Stimulated activated CD8-positive, alpha-beta memory T cell treated with anti-CD3 and anti-CD28 coated beads, Interleukin-12 subunit alpha, Interleukin-12 subunit beta, amount 100 ng/mL, for 4 hours (primary cell): ENCODE measurements around the gene EGFR.
"Not testable (repeated sequence)": the region's sequence is repeated elsewhere in the genome, so short reads cannot be mapped to it uniquely, and the experiment has no call there.

Experiments used
- DNase-seq: peaks from one replicate; pipeline ENCODE4 v3.0.0-alpha.2; 2020; ENCODE audit warnings: low read depth

Gene EGFR

DNA sequence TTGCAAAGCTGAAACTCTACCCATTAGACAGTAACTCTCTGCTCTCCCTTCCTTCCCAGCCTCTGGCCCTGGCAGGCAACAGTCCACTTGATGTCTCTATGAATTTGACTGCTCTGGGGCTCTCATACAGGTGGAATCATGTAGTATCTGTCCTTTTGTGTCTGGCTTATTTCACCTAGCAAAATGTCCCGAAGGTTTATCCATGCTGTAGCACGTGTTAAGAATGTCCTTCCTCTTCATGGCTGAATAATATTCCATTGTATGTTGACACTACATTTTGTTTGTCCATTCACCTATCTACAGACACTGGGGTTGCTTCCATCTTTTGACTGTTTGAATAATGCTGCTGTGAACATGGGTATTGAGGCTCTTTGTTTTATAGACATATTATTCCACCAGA lies 128.9 kb downstream of the EGFR start:
- no peak for DNase-seq

DNA sequence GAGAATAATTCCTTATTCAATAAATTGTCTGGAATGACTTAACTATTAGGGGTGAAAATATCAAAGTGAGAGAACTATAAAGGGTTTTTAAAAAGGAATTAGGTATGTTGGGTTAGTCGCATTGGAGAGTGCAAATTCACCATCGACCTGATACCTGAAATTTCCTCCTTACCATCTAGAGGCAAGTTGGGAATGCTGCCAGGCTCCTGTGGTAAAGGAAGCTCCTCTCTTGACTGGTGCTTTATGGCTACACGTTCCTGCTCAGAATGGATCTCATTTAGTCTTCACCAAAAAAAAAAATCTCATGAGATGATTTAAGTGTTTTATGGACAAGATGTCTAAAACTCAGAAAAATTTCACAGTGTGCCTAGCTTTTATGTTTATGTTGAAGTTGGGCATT lies 129.8 kb downstream of the EGFR start:
- no peak for DNase-seq

DNA sequence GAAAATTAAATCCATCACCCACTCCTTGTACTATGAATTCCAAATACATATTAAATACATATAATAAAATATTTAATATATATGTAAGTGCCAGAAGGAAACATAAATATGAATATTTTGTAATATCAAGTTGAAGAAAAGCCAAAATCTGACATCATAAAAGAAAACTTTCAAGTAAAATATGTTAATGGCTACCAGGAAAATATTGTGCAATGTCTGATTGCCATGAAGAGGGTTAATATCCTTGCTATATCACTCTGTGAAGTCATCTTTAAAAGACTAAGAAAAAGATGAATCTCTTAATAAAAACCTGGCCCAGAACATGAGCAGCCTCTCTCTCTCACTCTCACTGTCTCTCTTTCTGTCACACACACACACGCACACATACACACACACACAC lies 130.2 kb downstream of the EGFR start:
- no peak for DNase-seq

DNA sequence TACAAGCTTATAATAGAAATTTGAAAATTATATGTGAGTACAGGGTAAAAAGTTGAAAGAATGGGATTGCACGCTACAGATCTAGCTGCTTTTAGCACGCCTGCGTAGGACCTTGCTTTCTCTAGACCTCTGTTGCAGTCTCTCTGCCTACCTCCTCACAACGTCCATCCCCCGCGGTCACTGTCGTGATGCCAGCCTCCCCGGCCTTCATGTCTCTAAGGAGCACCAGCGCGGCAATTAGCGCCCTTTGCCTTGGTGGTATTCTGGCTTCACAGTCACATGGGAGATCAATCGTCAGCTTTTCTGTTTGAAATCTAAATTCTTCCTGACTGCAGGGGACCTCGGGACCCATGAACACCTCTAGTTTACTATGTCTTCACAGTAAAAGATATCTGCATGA lies 131.3 kb downstream of the EGFR start:
- DNase-seq = no peak

DNA sequence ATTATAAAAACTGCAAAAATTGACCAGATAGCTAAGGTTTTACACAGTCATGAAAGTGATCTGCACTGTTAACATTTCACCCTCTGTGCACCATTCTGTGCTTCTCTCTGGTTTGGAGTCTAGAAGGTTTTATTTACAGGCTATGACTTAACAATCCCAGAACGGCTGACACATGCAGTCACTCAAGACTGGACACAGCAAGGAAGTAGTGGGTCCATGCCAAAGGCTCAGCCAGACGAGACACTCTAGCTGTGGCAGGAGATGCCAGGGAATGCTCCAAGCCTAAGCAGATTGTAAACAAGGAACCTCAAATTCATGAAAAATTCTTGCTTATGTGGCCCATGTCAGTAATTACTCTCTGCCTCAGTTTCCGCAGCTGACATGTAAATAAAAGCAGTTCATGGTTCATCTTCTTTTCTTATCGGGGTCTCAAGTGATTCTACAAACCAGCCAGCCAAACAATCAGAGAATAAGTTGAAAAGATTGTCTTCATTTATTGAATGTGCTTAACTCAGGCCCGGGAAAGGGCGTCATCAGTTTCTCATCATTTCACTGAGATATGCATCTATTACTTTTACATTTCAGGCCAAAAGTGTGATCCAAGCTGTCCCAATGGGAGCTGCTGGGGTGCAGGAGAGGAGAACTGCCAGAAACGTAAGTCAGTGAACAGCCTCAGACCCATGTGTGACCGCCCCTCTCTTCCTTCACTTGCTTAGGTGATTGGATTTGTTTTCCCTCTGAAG lies 132.1 kb downstream of the EGFR start:
- no peak for DNase-seq

DNA sequence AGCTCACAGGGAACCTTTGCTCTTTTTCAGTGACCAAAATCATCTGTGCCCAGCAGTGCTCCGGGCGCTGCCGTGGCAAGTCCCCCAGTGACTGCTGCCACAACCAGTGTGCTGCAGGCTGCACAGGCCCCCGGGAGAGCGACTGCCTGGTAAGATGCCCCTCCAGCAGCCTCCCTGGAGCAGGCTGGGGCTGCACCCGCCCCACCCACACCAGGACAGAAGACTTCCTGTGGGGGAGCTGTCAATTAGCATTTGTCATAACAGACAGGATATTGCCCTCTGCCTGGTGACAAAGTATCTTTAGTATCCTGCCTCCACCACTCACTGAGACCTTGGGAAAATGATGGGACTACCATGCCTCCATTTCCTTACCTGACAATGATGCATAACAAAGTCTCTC lies 133.7 kb downstream of the EGFR start:
- DNase-seq = no peak

DNA sequence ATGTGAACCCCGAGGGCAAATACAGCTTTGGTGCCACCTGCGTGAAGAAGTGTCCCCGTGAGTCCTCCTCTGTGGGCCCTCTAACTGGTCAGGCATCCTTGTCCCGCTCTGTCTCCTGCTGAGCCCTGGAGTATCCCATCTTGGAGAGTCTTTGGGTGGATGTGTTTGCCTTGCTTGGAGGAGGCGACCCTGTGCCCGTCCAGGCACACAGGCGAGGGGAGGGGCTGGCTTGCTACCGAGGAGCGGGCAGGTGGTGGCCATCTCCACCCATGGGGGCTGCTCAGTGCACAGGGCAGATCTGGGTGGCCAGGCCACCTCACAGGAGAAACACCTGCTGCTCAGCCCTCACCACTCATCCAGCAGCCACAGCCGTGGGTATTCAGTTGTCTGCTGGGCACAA lies 135.3 kb downstream of the EGFR start:
- no peak for DNase-seq

DNA sequence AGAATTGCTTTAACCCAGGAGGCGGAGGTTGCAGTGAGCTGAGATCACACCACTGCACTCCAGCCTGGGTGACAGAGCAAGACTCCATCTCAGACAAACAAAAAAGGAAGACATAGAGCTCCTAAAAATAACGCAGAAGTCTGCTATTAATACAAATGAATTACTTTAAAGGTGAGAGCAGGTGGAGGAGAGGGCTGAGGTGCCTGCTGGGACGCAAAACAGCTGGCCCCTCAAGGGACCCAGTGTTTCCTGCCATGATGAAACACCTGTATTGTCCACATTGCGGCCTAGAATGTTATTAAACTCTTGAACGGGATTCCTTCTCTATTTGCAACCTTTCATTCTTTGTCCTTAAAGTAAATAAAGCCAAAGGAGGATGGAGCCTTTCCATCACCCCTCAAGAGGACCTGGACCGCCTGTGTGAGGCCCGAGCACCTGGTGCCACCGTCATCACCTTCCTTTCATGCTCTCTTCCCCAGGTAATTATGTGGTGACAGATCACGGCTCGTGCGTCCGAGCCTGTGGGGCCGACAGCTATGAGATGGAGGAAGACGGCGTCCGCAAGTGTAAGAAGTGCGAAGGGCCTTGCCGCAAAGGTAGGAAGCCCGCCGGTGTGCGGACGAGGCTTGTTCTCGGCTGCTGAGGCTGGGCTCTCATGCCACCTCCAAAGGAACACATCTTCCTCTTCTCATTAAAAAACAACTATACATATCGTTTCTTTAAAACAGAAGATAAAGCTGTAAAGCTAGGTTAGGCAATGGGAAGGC lies 136.7 kb downstream of the EGFR start:
- DNase-seq = no peak

DNA sequence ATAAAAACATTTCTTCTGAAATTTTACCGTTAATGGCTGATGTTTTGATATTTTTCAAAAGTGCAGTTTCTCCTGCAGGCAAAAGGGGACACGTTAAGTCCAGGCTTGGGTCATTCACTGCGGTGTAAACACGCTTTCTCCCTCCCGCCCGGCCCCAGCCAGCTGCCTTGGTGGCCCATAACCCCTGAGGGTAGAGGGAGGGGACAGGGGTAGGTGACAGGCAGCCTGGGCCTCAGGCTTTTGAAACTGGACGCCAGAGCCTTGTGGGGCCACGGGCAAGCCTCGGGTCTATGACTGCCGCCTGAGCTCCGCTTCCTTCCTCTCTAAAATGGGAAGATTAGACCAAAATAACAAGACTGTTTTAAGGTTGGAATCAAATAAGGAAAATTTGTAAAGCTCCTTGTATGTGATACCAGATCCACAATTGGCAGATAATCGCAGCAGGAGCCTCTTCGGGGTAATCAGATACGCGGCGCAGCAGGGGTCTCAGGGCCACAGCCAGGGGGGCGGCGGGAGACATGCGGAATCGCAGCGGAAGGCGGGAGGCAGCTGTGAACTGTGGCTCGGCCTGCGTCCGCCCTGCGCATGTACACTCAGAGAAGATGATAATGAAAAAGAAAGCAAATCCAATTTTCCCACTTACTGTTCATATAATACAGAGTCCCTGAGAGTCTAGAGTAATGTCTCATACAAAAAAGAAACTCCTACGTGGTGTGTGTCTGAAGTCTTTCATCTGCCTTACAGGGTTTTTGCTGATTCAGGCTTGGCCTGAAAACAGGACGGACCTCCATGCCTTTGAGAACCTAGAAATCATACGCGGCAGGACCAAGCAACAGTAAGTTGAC lies 138.3 kb downstream of the EGFR start:
- DNase-seq = no peak

DNA sequence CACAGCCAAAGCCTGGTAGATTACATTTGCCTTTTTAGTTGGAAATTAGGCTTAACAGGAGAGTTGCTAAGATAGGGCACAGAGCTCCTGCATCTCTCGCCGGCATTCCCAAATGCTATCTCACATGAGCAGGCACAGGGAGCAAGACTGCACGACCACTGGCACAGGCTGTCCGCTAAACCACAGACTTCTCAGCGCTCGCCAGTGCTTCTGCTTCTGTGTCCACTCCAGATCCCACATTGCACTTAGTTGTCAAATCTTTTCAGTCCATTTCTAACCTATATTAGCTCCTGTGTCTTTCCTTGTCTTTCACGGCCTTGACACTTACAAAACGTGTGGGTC lies 138.9 kb downstream of the EGFR start:
- no peak for DNase-seq

DNA sequence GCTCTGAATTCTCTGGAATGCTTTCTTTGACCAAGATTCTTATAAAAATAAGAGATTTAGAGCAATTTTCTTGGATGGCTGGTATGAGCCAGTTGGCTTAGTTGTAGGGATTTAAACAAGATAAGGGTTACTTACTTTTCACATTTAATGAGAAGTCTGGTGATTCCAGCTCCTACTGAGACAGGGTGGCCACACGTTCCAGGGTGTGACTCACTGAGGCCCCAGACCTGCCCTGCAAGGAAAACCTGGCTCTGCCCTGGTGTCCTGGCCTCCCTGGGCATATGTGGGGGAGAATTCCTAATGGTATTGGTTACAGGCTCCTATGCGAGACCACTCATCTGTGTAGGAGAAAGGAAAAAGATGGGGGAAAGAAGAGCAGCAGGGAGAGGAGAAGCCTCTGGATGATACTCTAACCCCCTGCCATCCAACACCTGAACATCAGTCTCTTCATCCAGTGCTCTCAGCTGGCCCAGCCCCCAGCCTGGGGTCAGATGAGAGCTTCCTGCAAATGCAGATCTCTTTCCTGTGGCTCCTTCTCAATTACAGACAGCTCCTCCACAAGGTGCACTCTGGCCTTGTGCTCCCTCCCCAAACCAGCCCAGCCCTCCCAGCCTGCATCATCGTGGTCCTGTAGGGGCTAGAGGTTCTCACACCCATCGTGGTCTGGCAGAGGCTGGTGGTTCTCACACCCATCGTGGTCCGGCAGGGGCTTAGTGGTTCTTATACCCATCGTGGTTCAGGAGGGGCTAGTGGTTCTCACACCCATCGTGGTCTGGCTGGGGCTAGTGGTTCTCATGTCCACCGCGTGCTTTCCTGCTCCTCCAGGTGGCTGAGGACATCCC lies 139.9 kb downstream of the EGFR start:
- DNase-seq = no peak

DNA sequence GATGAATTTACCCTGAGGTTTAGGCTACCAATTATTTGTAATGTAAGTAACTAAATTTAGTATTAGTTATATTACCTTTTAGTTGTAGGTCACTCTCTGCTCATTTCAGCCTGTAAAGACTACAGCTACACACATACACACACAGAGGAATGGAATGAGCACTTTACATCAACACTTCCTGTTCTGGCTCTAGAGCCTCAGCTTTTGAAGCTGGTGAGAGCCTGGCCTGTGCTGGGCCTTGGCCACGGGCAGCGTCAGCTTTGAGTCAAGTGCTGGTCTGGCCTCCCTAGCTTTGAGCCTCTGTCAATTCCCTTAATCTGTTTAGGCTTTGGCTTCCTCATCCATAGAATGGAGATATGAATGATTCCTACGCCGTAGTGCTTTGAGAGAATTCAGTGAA lies 141.7 kb downstream of the EGFR start:
- no peak for DNase-seq

DNA sequence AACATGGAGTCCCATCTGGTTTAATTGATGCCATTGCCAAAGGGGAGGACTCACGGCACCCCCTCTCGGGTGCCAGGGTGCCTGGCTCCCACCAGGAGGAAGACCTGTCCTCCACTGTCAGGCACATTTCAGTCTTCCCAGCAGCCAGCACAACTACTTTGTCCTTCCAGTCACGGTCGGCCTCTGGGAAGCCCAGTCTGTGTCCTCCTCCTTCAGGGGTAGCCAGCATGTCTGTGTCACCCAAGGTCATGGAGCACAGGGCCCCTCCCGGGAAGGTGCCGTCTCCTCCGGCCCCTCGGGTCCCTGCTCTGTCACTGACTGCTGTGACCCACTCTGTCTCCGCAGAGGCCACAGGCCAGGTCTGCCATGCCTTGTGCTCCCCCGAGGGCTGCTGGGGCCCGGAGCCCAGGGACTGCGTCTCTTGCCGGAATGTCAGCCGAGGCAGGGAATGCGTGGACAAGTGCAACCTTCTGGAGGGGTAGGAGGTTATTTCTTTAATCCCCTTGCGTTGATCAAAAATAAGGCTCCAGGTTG lies 142.4 kb downstream of the EGFR start:
- no peak for DNase-seq

DNA sequence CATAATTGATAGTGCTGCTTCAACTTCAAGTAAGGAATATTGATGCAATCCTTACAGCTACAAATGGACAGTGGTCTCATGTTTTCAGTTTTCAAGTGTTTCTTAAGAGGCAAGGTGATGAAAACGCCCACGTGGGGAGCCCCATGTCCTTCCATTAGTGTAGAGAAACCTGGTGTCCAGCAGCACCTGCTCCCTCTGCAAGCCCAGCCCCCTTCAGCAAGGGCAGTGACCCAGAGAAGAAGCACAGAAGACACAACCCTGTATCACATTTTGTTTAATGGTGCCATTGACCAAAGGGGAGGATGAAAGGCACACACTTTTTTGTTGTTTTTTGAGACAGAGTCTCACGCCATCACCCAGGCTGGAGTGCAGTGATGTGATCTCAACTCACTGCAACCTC lies 143.7 kb downstream of the EGFR start:
- no peak for DNase-seq

DNA sequence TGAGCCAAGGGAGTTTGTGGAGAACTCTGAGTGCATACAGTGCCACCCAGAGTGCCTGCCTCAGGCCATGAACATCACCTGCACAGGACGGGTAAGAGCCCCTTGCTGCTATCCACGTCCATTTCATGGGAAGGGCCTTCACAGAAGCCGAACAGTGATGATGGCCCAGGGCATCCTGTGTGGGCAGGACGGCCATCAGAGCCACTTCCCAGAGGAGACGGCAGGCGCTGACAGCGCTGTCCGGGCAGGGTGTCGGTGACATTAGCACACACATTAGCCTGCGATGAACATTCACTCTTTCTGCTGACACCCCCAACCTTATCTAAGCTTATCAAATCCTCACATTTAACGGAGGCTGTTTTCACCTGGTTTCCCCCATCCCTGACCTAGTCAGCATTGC lies 144.9 kb downstream of the EGFR start:
- no peak for DNase-seq

DNA sequence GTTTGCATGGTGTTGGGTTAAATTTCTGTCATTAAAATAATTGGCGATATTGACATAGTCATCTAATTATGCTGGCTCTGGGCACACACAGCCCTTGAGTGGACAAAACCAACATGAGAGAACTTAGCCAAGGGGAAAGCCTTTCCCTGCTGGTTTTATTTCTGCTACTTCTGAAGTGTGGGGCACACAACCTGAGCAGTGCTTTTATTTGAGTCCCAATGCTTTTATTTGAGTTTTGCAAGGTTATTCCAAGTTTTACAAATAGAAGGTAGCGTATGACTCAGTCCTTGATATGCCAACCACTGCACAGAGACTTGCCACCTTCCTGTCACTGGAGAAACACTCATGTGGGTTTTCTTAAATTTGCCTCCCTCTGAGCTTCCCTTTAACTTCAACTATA lies 145.7 kb downstream of the EGFR start:
- no peak for DNase-seq

DNA sequence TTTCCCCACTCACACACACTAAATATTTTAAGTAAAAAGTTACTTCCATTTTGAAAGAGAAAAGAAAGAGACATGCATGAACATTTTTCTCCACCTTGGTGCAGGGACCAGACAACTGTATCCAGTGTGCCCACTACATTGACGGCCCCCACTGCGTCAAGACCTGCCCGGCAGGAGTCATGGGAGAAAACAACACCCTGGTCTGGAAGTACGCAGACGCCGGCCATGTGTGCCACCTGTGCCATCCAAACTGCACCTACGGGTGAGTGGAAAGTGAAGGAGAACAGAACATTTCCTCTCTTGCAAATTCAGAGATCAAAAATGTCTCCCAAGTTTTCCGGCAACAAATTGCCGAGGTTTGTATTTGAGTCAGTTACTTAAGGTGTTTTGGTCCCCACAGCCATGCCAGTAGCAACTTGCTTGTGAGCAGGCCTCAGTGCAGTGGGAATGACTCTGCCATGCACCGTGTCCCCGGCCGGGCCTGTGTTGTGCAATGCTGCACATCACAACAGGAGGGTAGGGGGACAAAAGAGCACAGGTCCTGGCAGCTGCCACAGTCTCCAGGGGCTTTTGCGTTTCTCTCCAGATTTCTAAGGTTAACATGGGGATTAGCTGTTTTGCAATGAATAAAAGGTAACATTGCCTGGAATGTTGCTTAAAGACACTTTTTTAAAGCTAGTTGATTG lies 146.5 kb downstream of the EGFR start:
- DNase-seq = no peak

DNA sequence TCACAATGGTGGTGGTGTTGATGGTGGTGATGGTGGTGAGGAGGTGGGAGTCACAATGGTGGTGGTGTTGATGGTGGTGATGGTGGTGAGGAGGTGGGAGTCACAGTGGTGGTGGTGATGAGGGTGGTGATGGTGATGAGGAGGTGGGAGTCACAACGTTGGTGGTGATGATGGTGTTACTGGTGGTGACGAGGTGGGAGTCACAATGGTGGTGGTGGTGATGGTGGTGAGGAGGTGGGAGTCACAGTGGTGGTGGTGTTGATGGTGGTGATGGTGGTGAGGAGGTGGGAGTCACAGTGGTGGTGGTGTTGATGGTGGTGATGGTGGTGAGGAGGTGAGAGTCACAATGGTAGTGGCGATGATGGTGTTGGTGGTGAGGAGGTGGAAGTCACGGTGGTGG lies 148.5 kb downstream of the EGFR start:
- not testable (repeated sequence) for DNase-seq

DNA sequence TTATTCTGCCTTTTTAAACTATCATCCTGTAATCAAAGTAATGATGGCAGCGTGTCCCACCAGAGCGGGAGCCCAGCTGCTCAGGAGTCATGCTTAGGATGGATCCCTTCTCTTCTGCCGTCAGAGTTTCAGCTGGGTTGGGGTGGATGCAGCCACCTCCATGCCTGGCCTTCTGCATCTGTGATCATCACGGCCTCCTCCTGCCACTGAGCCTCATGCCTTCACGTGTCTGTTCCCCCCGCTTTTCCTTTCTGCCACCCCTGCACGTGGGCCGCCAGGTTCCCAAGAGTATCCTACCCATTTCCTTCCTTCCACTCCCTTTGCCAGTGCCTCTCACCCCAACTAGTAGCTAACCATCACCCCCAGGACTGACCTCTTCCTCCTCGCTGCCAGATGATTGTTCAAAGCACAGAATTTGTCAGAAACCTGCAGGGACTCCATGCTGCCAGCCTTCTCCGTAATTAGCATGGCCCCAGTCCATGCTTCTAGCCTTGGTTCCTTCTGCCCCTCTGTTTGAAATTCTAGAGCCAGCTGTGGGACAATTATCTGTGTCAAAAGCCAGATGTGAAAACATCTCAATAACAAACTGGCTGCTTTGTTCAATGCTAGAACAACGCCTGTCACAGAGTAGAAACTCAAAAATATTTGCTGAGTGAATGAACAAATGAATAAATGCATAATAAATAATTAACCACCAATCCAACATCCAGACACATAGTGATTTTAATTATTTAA lies 151.7 kb downstream of the EGFR start:
- DNase-seq = no peak

DNA sequence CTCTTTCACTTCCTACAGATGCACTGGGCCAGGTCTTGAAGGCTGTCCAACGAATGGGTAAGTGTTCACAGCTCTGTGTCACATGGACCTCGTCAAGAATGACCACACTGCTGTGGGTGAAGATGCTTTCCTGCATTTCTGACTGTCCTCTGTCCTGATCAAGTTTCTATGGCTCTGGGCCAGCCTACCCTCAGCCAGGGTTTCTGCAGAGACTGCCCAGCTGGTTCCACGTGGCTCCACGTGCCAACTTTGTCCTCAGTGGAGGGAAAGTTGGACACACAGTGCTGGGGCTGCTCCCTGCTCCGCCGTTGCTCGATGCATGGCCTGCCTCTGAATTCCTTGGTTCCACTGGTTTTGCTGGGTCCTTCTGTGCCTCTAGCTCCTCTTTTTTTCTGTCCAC lies 152.3 kb downstream of the EGFR start:
- DNase-seq = no peak

DNA sequence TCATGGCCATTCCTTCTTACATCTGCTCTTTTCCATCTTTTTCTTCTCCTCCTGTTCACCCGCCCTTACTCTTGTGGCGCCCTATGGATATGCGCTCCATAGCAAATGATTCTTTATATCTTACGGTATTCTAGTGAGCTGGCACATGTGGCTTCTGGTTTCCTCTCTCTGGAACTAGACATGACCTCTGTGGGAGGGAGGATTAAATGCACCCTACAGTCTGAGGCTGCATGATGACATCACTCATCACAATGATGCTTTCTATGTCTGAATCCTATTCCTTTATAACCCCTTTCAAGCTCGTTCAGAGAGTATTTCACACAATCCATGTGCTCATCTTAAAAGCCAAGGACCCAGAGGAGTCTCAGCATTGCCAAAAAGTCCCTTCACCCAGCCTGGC lies 153.3 kb downstream of the EGFR start:
- no peak for DNase-seq
